ENCODE results near the gene F7. TPM values are rescaled to one million over a fixed set of nuclear protein-coding genes. Genes with fewer than 3 reads are reported as not detected.
A peak's percentile ranks its signal among the peaks of the same experiment; 100 is the strongest.

F7 gene
- total RNA-seq, 1 experiment from 2014 or later: 0.26 TPM

- Mint-ChIP-seq H3K27ac (no peak overlapping the region), H3K36me3 (0 out of 2 replicates have a peak, but pooled peaks cover 5% of the 10 kb centered on the region)
- POLR2A ChIA-PET: no interaction called here
Measured at GRCh38 chr13:113073942-113074341, 31.6 kb upstream of the F7 start.

DNA sequence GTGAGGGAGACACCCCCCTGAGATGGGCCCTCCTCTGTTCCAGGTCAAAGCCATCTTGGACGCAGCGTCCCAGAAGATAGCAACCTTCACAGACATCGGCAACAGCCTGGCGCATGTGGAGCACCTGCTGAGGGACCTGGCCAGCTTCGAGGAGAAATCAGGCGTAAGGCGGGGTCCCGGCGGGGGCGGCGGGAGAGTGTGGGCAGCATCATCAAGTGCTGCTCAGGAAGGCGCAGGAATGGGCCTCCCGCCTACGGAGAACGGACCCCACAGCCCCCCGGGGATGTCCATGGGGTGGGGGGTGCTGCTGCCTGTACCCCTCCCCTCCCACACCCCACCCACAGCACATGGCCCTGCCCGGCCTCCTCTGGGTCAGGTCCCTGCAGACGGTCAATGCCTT is 31.2 kb upstream of the F7 start:
- H3K27ac Mint-ChIP-seq: peak overlapping the region; percentile 19; the same call in 1 of the 2 replicates
- H3K9me3 Mint-ChIP-seq: no peaks in the 10 kb centered on the region
- ChIA-PET CTCF (interaction anchor here (3.4 kb wide), 1 partner anchor 11 kb away, joined by 17 read pairs; no protein-coding TSS in a partner anchor), POLR2A (no interaction called here)
- peaks cover 4% of the 10 kb centered on the region; the same call in 1 of the 2 replicates for H3K4me1 Mint-ChIP-seq
- H3K27me3 Mint-ChIP-seq (ENCODE audit: low read depth): no peaks in the 10 kb centered on the region
- no peak for ATAC-seq
- H3K4me3 Mint-ChIP-seq: no peak overlapping the region
- H3K36me3 Mint-ChIP-seq: 0 out of 2 replicates have a peak, but pooled peaks cover 5% of the 10 kb centered on the region
- TF ChIP-seq HMGA2 (CRISPR knock-in tag; IDR thresholded peaks at IDR 0.05) (no peak), TP53 (CRISPR knock-in tag; IDR thresholded peaks at IDR 0.05) (no peak), PRDM15 (CRISPR knock-in tag; IDR thresholded peaks at IDR 0.05) (no peak), TEAD4 (CRISPR knock-in tag; IDR thresholded peaks at IDR 0.05) (no peak), ETV6 (CRISPR knock-in tag; IDR thresholded peaks at IDR 0.05) (no peak), NFYB (CRISPR knock-in tag; conservative IDR thresholded peaks at IDR 0.05; ENCODE audit: low read depth) (no peak), ZNF121 (CRISPR knock-in tag; IDR thresholded peaks at IDR 0.05) (no peak), JAZF1 (CRISPR knock-in tag; IDR thresholded peaks at IDR 0.05) (no peak), MAX (CRISPR knock-in tag; IDR thresholded peaks at IDR 0.05) (no peak), RORB (CRISPR knock-in tag; IDR thresholded peaks at IDR 0.05) (no peak), SMAD4 (CRISPR knock-in tag; IDR thresholded peaks at IDR 0.05) (no peak), ZNF263 (CRISPR knock-in tag; IDR thresholded peaks at IDR 0.05; ENCODE audit: low read depth) (no peak), USF2 (CRISPR knock-in tag; IDR thresholded peaks at IDR 0.05) (no peak), MYBL2 (CRISPR knock-in tag; IDR thresholded peaks at IDR 0.05) (no peak), ARID4B (CRISPR knock-in tag; IDR thresholded peaks at IDR 0.05; ENCODE audit: borderline replicate concordance) (no peak)
- TF ChIP-seq, protein P1, sequence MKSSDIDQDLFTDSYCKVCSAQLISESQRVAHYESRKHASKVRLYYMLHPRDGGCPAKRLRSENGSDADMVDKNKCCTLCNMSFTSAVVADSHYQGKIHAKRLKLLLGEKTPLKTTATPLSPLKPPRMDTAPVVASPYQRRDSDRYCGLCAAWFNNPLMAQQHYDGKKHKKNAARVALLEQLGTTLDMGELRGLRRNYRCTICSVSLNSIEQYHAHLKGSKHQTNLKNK (CRISPR knock-in tag; IDR thresholded peaks at IDR 0.05): no peak
- TF ChIP-seq, protein P2, sequence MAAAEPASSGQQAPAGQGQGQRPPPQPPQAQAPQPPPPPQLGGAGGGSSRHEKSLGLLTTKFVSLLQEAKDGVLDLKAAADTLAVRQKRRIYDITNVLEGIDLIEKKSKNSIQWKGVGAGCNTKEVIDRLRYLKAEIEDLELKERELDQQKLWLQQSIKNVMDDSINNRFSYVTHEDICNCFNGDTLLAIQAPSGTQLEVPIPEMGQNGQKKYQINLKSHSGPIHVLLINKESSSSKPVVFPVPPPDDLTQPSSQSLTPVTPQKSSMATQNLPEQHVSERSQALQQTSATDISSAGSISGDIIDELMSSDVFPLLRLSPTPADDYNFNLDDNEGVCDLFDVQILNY (CRISPR knock-in tag; IDR thresholded peaks at IDR 0.05): no peak
- DNase-seq (ENCODE audit: low spot score): no peak

More at GRCh38 chr13:113073942-113074341, 31.6 kb upstream of the F7 start:
- CTCF ChIA-PET: interaction anchor here (0.7 kb wide), 1 partner anchor 12 kb away, joined by 3 read pairs; no protein-coding TSS in a partner anchor
- DNase-seq (ENCODE audit: low spot score) (no peak), ATAC-seq (no peak)
- Mint-ChIP-seq H3K27me3 (ENCODE audit: low read depth) (no peaks in the 10 kb centered on the region), H3K9me3 (no peaks in the 10 kb centered on the region), H3K4me1 (peaks cover 4% of the 10 kb centered on the region; the same call in 1 of the 2 replicates), H3K4me3 (no peak overlapping the region)
- no peak for TF ChIP-seq FOXP1 (CRISPR knock-in tag; IDR thresholded peaks at IDR 0.05; ENCODE audit: borderline replicate concordance)
- TF ChIP-seq, protein P3, sequence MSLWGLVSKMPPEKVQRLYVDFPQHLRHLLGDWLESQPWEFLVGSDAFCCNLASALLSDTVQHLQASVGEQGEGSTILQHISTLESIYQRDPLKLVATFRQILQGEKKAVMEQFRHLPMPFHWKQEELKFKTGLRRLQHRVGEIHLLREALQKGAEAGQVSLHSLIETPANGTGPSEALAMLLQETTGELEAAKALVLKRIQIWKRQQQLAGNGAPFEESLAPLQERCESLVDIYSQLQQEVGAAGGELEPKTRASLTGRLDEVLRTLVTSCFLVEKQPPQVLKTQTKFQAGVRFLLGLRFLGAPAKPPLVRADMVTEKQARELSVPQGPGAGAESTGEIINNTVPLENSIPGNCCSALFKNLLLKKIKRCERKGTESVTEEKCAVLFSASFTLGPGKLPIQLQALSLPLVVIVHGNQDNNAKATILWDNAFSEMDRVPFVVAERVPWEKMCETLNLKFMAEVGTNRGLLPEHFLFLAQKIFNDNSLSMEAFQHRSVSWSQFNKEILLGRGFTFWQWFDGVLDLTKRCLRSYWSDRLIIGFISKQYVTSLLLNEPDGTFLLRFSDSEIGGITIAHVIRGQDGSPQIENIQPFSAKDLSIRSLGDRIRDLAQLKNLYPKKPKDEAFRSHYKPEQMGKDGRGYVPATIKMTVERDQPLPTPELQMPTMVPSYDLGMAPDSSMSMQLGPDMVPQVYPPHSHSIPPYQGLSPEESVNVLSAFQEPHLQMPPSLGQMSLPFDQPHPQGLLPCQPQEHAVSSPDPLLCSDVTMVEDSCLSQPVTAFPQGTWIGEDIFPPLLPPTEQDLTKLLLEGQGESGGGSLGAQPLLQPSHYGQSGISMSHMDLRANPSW (CRISPR knock-in tag; conservative IDR thresholded peaks at IDR 0.05; ENCODE audit: low read depth): no peak
- TF ChIP-seq ZNF138 (CRISPR knock-in tag; conservative IDR thresholded peaks at IDR 0.05): no peak
- no peak for TF ChIP-seq ZNF121 (CRISPR knock-in tag; IDR thresholded peaks at IDR 0.05)

Measured in WTC11 (cell line).